ENCODE measurements around the gene IL2.

DNA sequence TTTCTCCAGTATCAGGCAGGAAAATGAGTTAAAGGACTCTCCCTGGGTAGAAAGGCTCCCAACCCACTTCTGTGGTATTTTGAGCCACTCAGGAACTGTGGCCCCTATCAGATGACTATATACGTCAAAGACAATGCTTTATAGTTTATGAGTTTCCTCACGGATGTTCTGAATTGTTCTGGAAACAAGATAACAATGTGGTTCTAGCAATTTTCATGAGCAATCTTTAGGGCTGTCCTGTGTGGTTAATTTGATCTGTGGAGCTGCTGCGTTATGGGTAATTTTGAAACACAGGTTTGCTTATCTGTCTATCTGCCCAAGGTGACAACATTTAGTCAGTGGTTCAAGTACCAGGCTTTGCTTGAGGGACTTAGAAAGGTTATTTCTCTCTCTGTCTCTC lies 46.7 kb upstream of the IL2 start:
- TF ChIP-seq, protein P1, sequence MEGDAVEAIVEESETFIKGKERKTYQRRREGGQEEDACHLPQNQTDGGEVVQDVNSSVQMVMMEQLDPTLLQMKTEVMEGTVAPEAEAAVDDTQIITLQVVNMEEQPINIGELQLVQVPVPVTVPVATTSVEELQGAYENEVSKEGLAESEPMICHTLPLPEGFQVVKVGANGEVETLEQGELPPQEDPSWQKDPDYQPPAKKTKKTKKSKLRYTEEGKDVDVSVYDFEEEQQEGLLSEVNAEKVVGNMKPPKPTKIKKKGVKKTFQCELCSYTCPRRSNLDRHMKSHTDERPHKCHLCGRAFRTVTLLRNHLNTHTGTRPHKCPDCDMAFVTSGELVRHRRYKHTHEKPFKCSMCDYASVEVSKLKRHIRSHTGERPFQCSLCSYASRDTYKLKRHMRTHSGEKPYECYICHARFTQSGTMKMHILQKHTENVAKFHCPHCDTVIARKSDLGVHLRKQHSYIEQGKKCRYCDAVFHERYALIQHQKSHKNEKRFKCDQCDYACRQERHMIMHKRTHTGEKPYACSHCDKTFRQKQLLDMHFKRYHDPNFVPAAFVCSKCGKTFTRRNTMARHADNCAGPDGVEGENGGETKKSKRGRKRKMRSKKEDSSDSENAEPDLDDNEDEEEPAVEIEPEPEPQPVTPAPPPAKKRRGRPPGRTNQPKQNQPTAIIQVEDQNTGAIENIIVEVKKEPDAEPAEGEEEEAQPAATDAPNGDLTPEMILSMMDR (IDR thresholded peaks at IDR 0.05; ENCODE audit: insufficient read depth, low read length, poor library complexity, severe bottlenecking), result no peak
- no peak for TF ChIP-seq EZH2phosphoT487 (conservative IDR thresholded peaks at IDR 0.05; ENCODE audit: low read length)
